ENCODE results near the gene B4GAT1. TPM values are rescaled to one million over a fixed set of nuclear protein-coding genes. Genes with fewer than 3 reads are reported as not detected.

The B4GAT1 gene
- total and polyA plus RNA-seq, 9 of the 15 experiments (the other 6 are each of a cell fraction or from before 2014, with no cell fraction given) = 0.86 to 9.5 (median 3.8) TPM

- TF ChIP-seq THAP7 (CRISPR knock-in tag; IDR thresholded peaks at IDR 0.05) = no peak
- no peak for TF ChIP-seq OTX1 (CRISPR knock-in tag; IDR thresholded peaks at IDR 0.05)
- no peak for TF ChIP-seq ZNF583 (CRISPR knock-in tag; IDR thresholded peaks at IDR 0.05)
- no peak for TF ChIP-seq PML (IDR thresholded peaks at IDR 0.05; ENCODE audit: low read length)
These were observed 35.4 kb downstream of the B4GAT1 start (continued) for GRCh38 chr11:66311965-66312548.

- in situ Hi-C loops (cut with MboI) = no loop called here
- Histone ChIP-seq H3K9me3 (replicated peaks; ENCODE audit: control insufficient read depth, insufficient read depth, low read depth, low read length) (no peaks in the 10 kb centered on the region), H3K9ac (ENCODE audit: insufficient read depth in 1 of 2, low read depth in 2 of 2, low read length in 2 of 2) (peak overlapping the region; percentile 38 to 89; a peak in 3 of 4 replicates), H3K4me1 (replicated peaks in 1 of 2; ENCODE audit: control insufficient read depth in 2 of 2, insufficient read depth in 2 of 2, low read length in 2 of 2) (peaks cover 23 to 53% of the 10 kb centered on the region in 2 experiments), H3K27me3 (ENCODE audit: control insufficient read depth in 2 of 2, insufficient read depth in 2 of 2, low read length in 2 of 2) (no peaks in the 10 kb centered on the region), H3K4me3 (peak overlapping the region; percentile 49), H3K79me2 (ENCODE audit: control insufficient read depth, insufficient read depth, low read length) (no peaks in the 10 kb centered on the region), H3K9me1 (ENCODE audit: control insufficient read depth, insufficient read depth, low read length) (no peaks in the 10 kb centered on the region), H3K27ac (ENCODE audit: extremely low read depth, low read depth, low read length) (peak overlapping the region; percentile 44; the same call in 1 of the 3 replicates), H3K4me2 (ENCODE audit: insufficient read depth, low read length) (peak overlapping the region; percentile 85), H2AFZ (ENCODE audit: low read depth, low read length) (peak overlapping the region; percentile 98), H3K36me3 (ENCODE audit: control insufficient read depth, insufficient read depth, low read length) (no peaks in the 10 kb centered on the region), H4K20me1 (replicated peaks; ENCODE audit: control insufficient read depth, insufficient read depth, low read length) (no peaks in the 10 kb centered on the region)
- ChIA-PET POLR2A (interaction anchor here (0.6 to 2.6 kb wide), 8 partner anchors 11 to 298 kb away, joined by 3 to 16 read pairs (median 5); partner anchors contain the start of gene YIF1A), CTCF (ENCODE audit: low intra/inter-chr PET ratio) (interaction anchor here (0.7 to 2.9 kb wide), 9 partner anchors 11 to 384 kb away, joined by 3 to 37 read pairs (median 3); partner anchors contain the start of genes MRPL11 and RIN1)
- 33% methylated on average over 26 of the region's 26 CpGs for WGBS (ENCODE audit: insufficient coverage, low coverage, missing lambda C conversion rate)
- no peak for FAIRE-seq
- intact Hi-C loops (cut with micrococcal nuclease) = no loop called here
- ATAC-seq = no peak
- BruUV-seq (replicated peaks) = no TSS peak
- DNase-seq (ENCODE audit: extremely low read depth in 1 of 4, low spot score in 3 of 4) = no peak
- TF ChIP-seq ZNF224 (CRISPR knock-in tag; IDR thresholded peaks at IDR 0.05) (peak; percentile 67; the same call in 1 of the 2 replicates), MBD1 (CRISPR knock-in tag; IDR thresholded peaks at IDR 0.05) (peak; percentile 94), RREB1 (CRISPR knock-in tag; IDR thresholded peaks at IDR 0.05) (0 out of 2 replicates have a peak, but pooled peaks have one; percentile 5), DNMT1 (IDR thresholded peaks at IDR 0.05) (0 out of 2 replicates have a peak, but pooled peaks have one; percentile 61), JUN (IDR thresholded peaks at IDR 0.05; ENCODE audit: borderline replicate concordance, low read depth, low read length) (no peak), JUN (CRISPR knock-in tag; IDR thresholded peaks at IDR 0.05; ENCODE audit: borderline replicate concordance) (peak; percentile 36; the same call in 1 of the 2 replicates), SIN3B (IDR thresholded peaks at IDR 0.05; ENCODE audit: low read depth) (no peak), LCOR (CRISPR knock-in tag; IDR thresholded peaks at IDR 0.05) (no peak)
These were observed 35.9 kb downstream of the B4GAT1 start for GRCh38 chr11:66311470-66311964.
